LHCN-M2 (cell line): Measurements from ENCODE around the gene TMEM273. TPM values are rescaled to one million over a fixed set of nuclear protein-coding genes. Genes with fewer than 3 reads are reported as not detected.

Experiments
- DNase-seq: peaks from one replicate; pipeline ENCODE4 v3.0.0-alpha.2; 2012; ENCODE audit warnings: low read depth
- polyA plus RNA-seq: library from polyadenylated mRNA; unstranded; fragments of >200 nt; gene quantifications from one replicate; pipeline ENCODE4 v1.2.1, GENCODE V29; 2012; ENCODE audit warnings: missing spikeins
- total RNA-seq: library from RNA; depleted of rRNA; stranded (reverse); fragments of >200 nt; gene quantifications from 2 replicates; pipeline ENCODE4 v1.2.3, GENCODE V29; 2014; rRNA removed

Gene TMEM273
- total RNA-seq = not detected in 2 replicates
- not detected for polyA plus RNA-seq

GRCh38 chr10:49187950-49188761 is at the start of gene TMEM273:
Gene TMEM273 (minus strand): TSS chr10:49188391. CDS start chr10:49188336, 55 bp downstream.
- peak; percentile 14 for DNase-seq

- DNase-seq = no peak
Observed at GRCh38 chr10:49237985-49238384, 49.8 kb upstream of the TMEM273 start.

GRCh38 chr10:49235392-49235791 is 47.2 kb upstream of the TMEM273 start:
- DNase-seq = no peak

GRCh38 chr10:49231086-49231820 is 43.1 kb upstream of the TMEM273 start:
- DNase-seq = no peak

GRCh38 chr10:49230004-49230403 is 41.8 kb upstream of the TMEM273 start:
- DNase-seq = no peak

GRCh38 chr10:49228677-49229076 is 40.5 kb upstream of the TMEM273 start:
- no peak for DNase-seq

GRCh38 chr10:49227406-49227805 is 39.2 kb upstream of the TMEM273 start:
- no peak for DNase-seq

- no peak for DNase-seq
Observed at GRCh38 chr10:49226594-49226993, 38.4 kb upstream of the TMEM273 start.

GRCh38 chr10:49225218-49225876 is 37.2 kb upstream of the TMEM273 start:
- no peak for DNase-seq

- no peak for DNase-seq
Observed at GRCh38 chr10:49223205-49223604, 35.0 kb upstream of the TMEM273 start.

- DNase-seq = no peak
Observed at GRCh38 chr10:49222170-49222569, 34.0 kb upstream of the TMEM273 start.

GRCh38 chr10:49220679-49221078 is 32.5 kb upstream of the TMEM273 start:
- no peak for DNase-seq

- no peak for DNase-seq
Observed at GRCh38 chr10:49220031-49220430, 31.8 kb upstream of the TMEM273 start.

- no peak for DNase-seq
Observed at GRCh38 chr10:49219248-49219647, 31.1 kb upstream of the TMEM273 start.

- no peak for DNase-seq
Observed at GRCh38 chr10:49218480-49218879, 30.3 kb upstream of the TMEM273 start.

- DNase-seq = no peak
Observed at GRCh38 chr10:49217645-49218044, 29.5 kb upstream of the TMEM273 start.

- DNase-seq = no peak
Observed at GRCh38 chr10:49213211-49213610, 25.0 kb upstream of the TMEM273 start.

GRCh38 chr10:49212783-49213182 is 24.6 kb upstream of the TMEM273 start:
- DNase-seq = no peak

- no peak for DNase-seq
Observed at GRCh38 chr10:49212076-49212475, 23.9 kb upstream of the TMEM273 start.

- DNase-seq = no peak
Observed at GRCh38 chr10:49208996-49209395, 20.8 kb upstream of the TMEM273 start.

GRCh38 chr10:49207936-49208487 is 19.8 kb upstream of the TMEM273 start:
- DNase-seq = no peak

- no peak for DNase-seq
Observed at GRCh38 chr10:49207113-49207512, 18.9 kb upstream of the TMEM273 start.
